Breast epithelium (tissue), 3 donors: Measurements from ENCODE around the gene FRMD6.
"Not testable (repeated sequence)": the region's sequence is repeated elsewhere in the genome, so short reads cannot be mapped to it uniquely, and the experiment has no call there.

Experiments
- CTCF ChIP-seq, 3 donors: fragments of 450-650 bp; IDR thresholded peaks; one replicate each; pipeline ENCODE4 v1.5.1; 2016 to 2017; ENCODE audit warnings: antibody characterized with exemption in 3 of 3, mild to moderate bottlenecking in 3 of 3, moderate library complexity in 3 of 3
- POLR2A ChIP-seq: fragments of 450-650 bp; IDR thresholded peaks from one replicate; pipeline ENCODE4 v1.6.1; 2016; ENCODE audit warnings: antibody characterized with exemption, mild to moderate bottlenecking, moderate library complexity
- POLR2AphosphoS5 ChIP-seq, 3 donors: sonication (generic); formaldehyde crosslinking; IDR thresholded peaks; one replicate each; pipeline ENCODE4 v1.6.1; 2017; ENCODE audit warnings: antibody characterized with exemption in 3 of 3

GRCh38 chr14:51751611-51752345, 100.1 kb downstream of the FRMD6 start:
- not testable (repeated sequence) for TF ChIP-seq POLR2A; CTCF (IDR thresholded peaks at IDR 0.05)
- peak in 1 of 3 donors; percentile 14 for TF ChIP-seq POLR2AphosphoS5 (IDR thresholded peaks at IDR 0.05)
